Endothelial cell of umbilical vein (primary cell): Measurements from ENCODE around the gene RTEL1. TPM values are rescaled to one million over a fixed set of nuclear protein-coding genes. Genes with fewer than 3 reads are reported as not detected.

Experiments
- BruUV-seq: library from RNA; stranded (reverse); fragments of 400-500 nt; replicated peaks from 2 replicates; lab custom pipeline; 2021; lab: Mats Ljungman, UMichigan
- CTCF ChIA-PET: fragments of 300-600, 350-600 bp; sonication (Branson Sonifier 250); formaldehyde crosslinking; loops from one replicate; lab custom pipeline; 2021; ENCODE audit warnings: antibody characterized with exemption, inconsistent platforms; lab: Charles Lee
- POLR2A ChIA-PET: fragments of 300-600, 350-600 bp; sonication (Branson Sonifier 250); formaldehyde crosslinking; loops from one replicate; lab custom pipeline; 2021; ENCODE audit warnings: antibody characterized with exemption, inconsistent platforms; lab: Charles Lee
- DNase-seq: peaks from one replicate; pipeline ENCODE4 v3.0.0-alpha.2; 2011; ENCODE audit warnings: low read depth, low spot score
- FAIRE-seq: peaks from 2 replicates; lab custom pipeline; 2011; peaks lifted over from hg19 to GRCh38; lab: Jason Lieb, UNC
- H2AFZ ChIP-seq: 2 replicates; pipeline ENCODE4 v1.6.0; 2012; ENCODE audit warnings: low read depth, low read length, control low read depth, inconsistent platforms
- H3K27ac ChIP-seq: 2 replicates; pipeline ENCODE4 v1.5.1; 2011; ENCODE audit warnings: low read depth, mild to moderate bottlenecking, control low read depth, low read length, moderate library complexity; ENCODE audit not compliant: insufficient read depth
- H3K27me3 ChIP-seq, 2 experiments: 2 replicates each; pipeline versions ENCODE4 v1.6.0 to v1.6.1; 2011; ENCODE audit warnings: low read length in 2 of 2, mixed read lengths in 1 of 2; ENCODE audit not compliant: control insufficient read depth in 2 of 2, insufficient read depth in 2 of 2
- H3K36me3 ChIP-seq, 2 experiments: 2 replicates in 1 of 2; 3 replicates in 1 of 2; pipeline ENCODE4 v1.5.1; 2011; ENCODE audit warnings: low read length in 2 of 2, mild to moderate bottlenecking in 1 of 2, moderate library complexity in 1 of 2; ENCODE audit not compliant: control insufficient read depth in 2 of 2, insufficient read depth in 2 of 2; ENCODE audit errors: extremely low read depth in 1 of 2
- H3K4me1 ChIP-seq: 3 replicates; pipeline ENCODE4 v1.5.1; 2011; ENCODE audit warnings: mild to moderate bottlenecking, low read length; ENCODE audit not compliant: control insufficient read depth, insufficient read depth; ENCODE audit errors: extremely low read depth
- H3K4me2 ChIP-seq: 2 replicates; pipeline ENCODE4 v1.6.1; 2011; ENCODE audit warnings: low read length, control low read depth, mixed read lengths; ENCODE audit not compliant: insufficient read depth
- H3K4me3 ChIP-seq, 3 experiments: fragments of 200-600 bp in 1 of 3; sonication (generic), shearing (Covaris generic) in 1 of 3; replicated peaks in 1 of 3; 2 replicates each; pipeline ENCODE4 v1.5.1; 2011 to 2016; ENCODE audit warnings: control low read depth in 3 of 3, low read length in 3 of 3, mild to moderate bottlenecking in 2 of 3, inconsistent platforms in 1 of 3, low read depth in 1 of 3, moderate library complexity in 1 of 3; ENCODE audit not compliant: insufficient read depth in 1 of 3
- H3K79me2 ChIP-seq: 2 replicates; pipeline ENCODE4 v1.6.0; 2012; ENCODE audit warnings: low read length, inconsistent platforms; ENCODE audit not compliant: control insufficient read depth, insufficient read depth
- H3K9ac ChIP-seq: replicated peaks from 2 replicates; pipeline ENCODE3; 2011; ENCODE audit warnings: low read length, control low read depth; ENCODE audit not compliant: insufficient read depth; ENCODE audit errors: extremely low read depth
- H3K9me1 ChIP-seq: replicated peaks from 3 replicates; pipeline ENCODE4 v1.6.0; 2011; ENCODE audit warnings: mild to moderate bottlenecking, low read length; ENCODE audit not compliant: control insufficient read depth, insufficient read depth; ENCODE audit errors: extremely low read depth
- H3K9me3 ChIP-seq: replicated peaks from 2 replicates; pipeline ENCODE4 v1.5.1; 2012; ENCODE audit warnings: low read length, inconsistent platforms; ENCODE audit not compliant: control insufficient read depth, insufficient read depth
- H4K20me1 ChIP-seq: replicated peaks from 2 replicates; pipeline ENCODE3; 2011; ENCODE audit warnings: mild to moderate bottlenecking, low read length; ENCODE audit not compliant: control insufficient read depth, insufficient read depth; ENCODE audit errors: extremely low read depth
- FOS ChIP-seq: IDR thresholded peaks from 2 replicates; pipeline ENCODE4 v1.6.1; 2011; ENCODE audit warnings: mild to moderate bottlenecking, low read length, moderate library complexity, borderline replicate concordance; ENCODE audit not compliant: insufficient read depth
- JUN ChIP-seq: IDR thresholded peaks from 2 replicates; pipeline ENCODE4 v1.6.1; 2011; ENCODE audit warnings: borderline replicate concordance, low read depth; ENCODE audit not compliant: insufficient read length, insufficient read depth
- MAX ChIP-seq: IDR thresholded peaks from 2 replicates; pipeline ENCODE4 v1.6.1; 2011; ENCODE audit not compliant: insufficient read depth, insufficient read length
- POLR2AphosphoS5 ChIP-seq: IDR thresholded peaks from 2 replicates; pipeline ENCODE4 v1.6.1; 2012; ENCODE audit warnings: low read depth, mild to moderate bottlenecking, control low read depth, low read length, moderate library complexity; ENCODE audit not compliant: insufficient read depth
- dilution Hi-C: fragments of 300-500 bp; cut with MboI; formaldehyde crosslinking; loops from one replicate; pipeline ENCODE4 v1.15.0; 2019; ENCODE audit warnings: low sequenced_read_pairs; ENCODE audit not compliant: extremely low pct_ligation_motif_present
- intact Hi-C: fragments of 100-400 bp; cut with micrococcal nuclease; formaldehyde crosslinking; loops from one replicate; pipeline ENCODE4 v1.10.0; 2022
- polyA plus RNA-seq, 4 experiments: library from polyadenylated mRNA; depleted of rRNA in 3 of 4; stranded (reverse) in 3 of 4; unstranded in 1 of 4; fragments of >200 nt; gene quantifications; 2 replicates each; pipeline versions ENCODE4 v1.2.1 to v1.2.3, GENCODE V29; 2011 to 2012; ENCODE audit warnings: missing spikeins in 1 of 4
- total RNA-seq: library from RNA; stranded (reverse); gene quantifications from 2 replicates; pipeline ENCODE4 v1.2.3, GENCODE V29; 2021

The RTEL1 gene
- total and polyA plus RNA-seq, 2 donors (not counting 3 experiments of a cell fraction or from before 2014, with no cell fraction given), result 17.0 to 44.9 TPM

- intact Hi-C loops (no loop called here), dilution Hi-C loops (no loop called here)
- FAIRE-seq (peak; percentile 80), DNase-seq (peak; percentile 76)
- peaks cover 1 to 11% of the 10 kb centered on the region in 2 experiments for H3K27me3 ChIP-seq
- peak within 1 kb of the TSS; percentile 47 for H3K4me2 ChIP-seq
- POLR2A ChIA-PET, result no interaction called here
- peak within 1 kb of the TSS; percentile 55 for H2AFZ ChIP-seq
- no TSS peak for BruUV-seq
- CTCF ChIA-PET, result interaction anchor here (1.0 to 2.0 kb wide), 3 partner anchors 12 to 16 kb away, joined by 3 to 5 read pairs (median 3); no protein-coding TSS in a partner anchor
- no peaks in the 10 kb centered on the region for H3K9me3 ChIP-seq
- TF ChIP-seq MAX (no peak), FOS (no peak), JUN (no peak), POLR2AphosphoS5 (peak; percentile 81)
- H3K79me2 ChIP-seq, result no peaks in the 10 kb centered on the region
- H3K27ac ChIP-seq, result no peak within 1 kb of the TSS
- H3K4me3 ChIP-seq, result peak within 1 kb of the TSS; percentile 4 to 43 (median 35)
- no peaks in the 10 kb centered on the region for H4K20me1 ChIP-seq
- no peaks in the 10 kb centered on the region for H3K9me1 ChIP-seq
- H3K4me1 ChIP-seq, result peaks cover 9% of the 10 kb centered on the region
- no peaks in the 10 kb centered on the region for H3K36me3 ChIP-seq
- H3K9ac ChIP-seq, result no peak within 1 kb of the TSS
Measured at GRCh38 chr20:63653041-63653973, 4.8 kb upstream of the RTEL1 start, which contains the start of gene STMN3. Gene STMN3, minus strand, starts transcription at chr20:63653424. Its CDS starts 79 bp downstream, at chr20:63653345.
